ENCODE results near the gene ZNF521. TPM values are rescaled to one million over a fixed set of nuclear protein-coding genes. Genes with fewer than 3 reads are reported as not detected.

Gene ZNF521
- total and polyA plus RNA-seq, 4 donors = 0.50 to 3.7 (median 1.5) TPM

GRCh38 chr18:25126751-25127150 is 225.2 kb downstream of the ZNF521 start:
- H3K9ac ChIP-seq (ENCODE audit: low read depth in 1 of 2, low read length in 2 of 2) = no peak overlapping the region
- no peaks in the 10 kb centered on the region for H3K9me3 ChIP-seq (ENCODE audit: control insufficient read depth in 4 of 4, low read length in 3 of 4)
- H3K27ac ChIP-seq (ENCODE audit: low read depth in 1 of 2, low read length in 2 of 2) = no peak overlapping the region
- no peaks in the 10 kb centered on the region for H3K27me3 ChIP-seq (ENCODE audit: control insufficient read depth in 4 of 4, insufficient read depth in 4 of 4, low read length in 3 of 4)
- no peaks in the 10 kb centered on the region for H3K4me1 ChIP-seq (ENCODE audit: control insufficient read depth in 4 of 4, insufficient read depth in 4 of 4, low read length in 3 of 4)
- 88% methylated on average over 1 of the region's 1 CpG for WGBS
- no peak for DNase-seq (ENCODE audit: low spot score)
- TF ChIP-seq YY1 (IDR thresholded peaks at IDR 0.05) (no peak), HNF4G (IDR thresholded peaks at IDR 0.05) (no peak), JUND (IDR thresholded peaks at IDR 0.05) (no peak), EGR1 (IDR thresholded peaks at IDR 0.05; ENCODE audit: low read depth in 2 of 2) (no peak), ZBTB33 (IDR thresholded peaks at IDR 0.05) (no peak), CTCF (IDR thresholded peaks at IDR 0.05; ENCODE audit: low read depth, low read length, missing input control) (no peak), FOXA2 (IDR thresholded peaks at IDR 0.05) (no peak), GABPA (IDR thresholded peaks at IDR 0.05 in 1 of 2, conservative IDR thresholded peaks at IDR 0.05 in 1 of 2) (no peak), SP1 (IDR thresholded peaks at IDR 0.05) (no peak), RXRA (IDR thresholded peaks at IDR 0.05) (no peak), NR2F2 (IDR thresholded peaks at IDR 0.05) (no peak), RAD21 (IDR thresholded peaks at IDR 0.05) (no peak), TAF1 (conservative IDR thresholded peaks at IDR 0.05) (no peak), HNF4A (conservative IDR thresholded peaks at IDR 0.05) (no peak), MAX (IDR thresholded peaks at IDR 0.05) (no peak), FOXA1 (IDR thresholded peaks at IDR 0.05) (no peak), ATF3 (IDR thresholded peaks at IDR 0.05) (no peak), REST (IDR thresholded peaks at IDR 0.05) (no peak)
- no peaks in the 10 kb centered on the region for H3K36me3 ChIP-seq (ENCODE audit: control insufficient read depth in 4 of 4, insufficient read depth in 3 of 4, low read depth in 1 of 4, low read length in 3 of 4)
- H3K4me3 ChIP-seq (ENCODE audit: low read depth in 1 of 3, low read length in 3 of 3) = no peak overlapping the region
